NCI-H2171 treated with DMSO at 0.1 percent for 48 hours (cell line): Measurements from ENCODE around the gene ST6GAL1.
"Not testable (repeated sequence)": the region's sequence is repeated elsewhere in the genome, so short reads cannot be mapped to it uniquely, and the experiment has no call there.

ENCODE experiments used
- DNase-seq: peaks from one replicate; lab custom pipeline; 2025; lab: John Stamatoyannopoulos, UW

ST6GAL1 gene

DNA sequence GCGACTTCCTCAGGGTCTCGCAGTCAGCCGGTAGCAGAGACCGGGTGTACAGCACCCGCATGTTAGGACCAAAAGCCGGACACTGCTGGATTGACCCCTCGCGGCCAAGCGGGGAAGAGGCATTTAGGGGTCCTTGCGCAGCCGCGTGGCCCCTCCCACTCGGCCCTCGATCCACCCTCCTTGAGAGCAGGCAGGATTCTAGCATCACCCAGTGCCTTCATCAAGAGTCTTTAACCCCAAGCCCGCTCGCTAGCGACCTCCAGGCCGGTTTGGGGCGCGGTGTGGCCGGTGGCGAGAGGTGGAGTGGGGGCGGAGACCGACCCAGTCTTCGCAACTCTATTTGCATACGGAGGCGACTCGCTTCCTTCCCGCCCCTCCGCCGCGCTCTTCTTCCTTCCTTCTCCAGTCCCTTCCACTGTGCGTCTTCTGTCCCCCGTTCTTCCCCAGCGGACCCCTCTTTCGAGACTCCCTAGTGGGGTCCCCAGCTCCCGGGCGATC lies at the start of gene ST6GAL1:
ST6GAL1 (plus strand) TSS at position 384 of the 498 bp plus-strand sequence. CDS start 112,178 bp downstream, outside the sequence.
- peak; percentile 63 for DNase-seq

DNA sequence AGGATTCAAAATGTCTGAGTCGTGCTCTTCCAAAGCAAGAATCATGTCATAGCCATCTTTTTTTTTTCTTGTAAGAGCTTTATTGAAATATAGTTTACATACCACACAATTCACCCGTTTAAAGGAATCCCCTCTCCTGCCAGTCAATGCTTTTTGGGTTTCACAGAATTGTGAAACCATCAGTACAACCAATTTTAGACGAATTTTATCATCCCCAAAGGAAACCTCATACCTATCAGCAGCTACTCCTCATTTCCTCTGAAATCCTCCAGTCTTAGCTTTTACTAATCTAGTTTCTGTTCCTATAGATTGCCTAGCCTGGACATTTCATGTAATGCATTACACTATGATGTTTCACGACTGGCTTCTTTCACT lies 48.2 kb upstream of the ST6GAL1 start:
- no peak for DNase-seq

DNA sequence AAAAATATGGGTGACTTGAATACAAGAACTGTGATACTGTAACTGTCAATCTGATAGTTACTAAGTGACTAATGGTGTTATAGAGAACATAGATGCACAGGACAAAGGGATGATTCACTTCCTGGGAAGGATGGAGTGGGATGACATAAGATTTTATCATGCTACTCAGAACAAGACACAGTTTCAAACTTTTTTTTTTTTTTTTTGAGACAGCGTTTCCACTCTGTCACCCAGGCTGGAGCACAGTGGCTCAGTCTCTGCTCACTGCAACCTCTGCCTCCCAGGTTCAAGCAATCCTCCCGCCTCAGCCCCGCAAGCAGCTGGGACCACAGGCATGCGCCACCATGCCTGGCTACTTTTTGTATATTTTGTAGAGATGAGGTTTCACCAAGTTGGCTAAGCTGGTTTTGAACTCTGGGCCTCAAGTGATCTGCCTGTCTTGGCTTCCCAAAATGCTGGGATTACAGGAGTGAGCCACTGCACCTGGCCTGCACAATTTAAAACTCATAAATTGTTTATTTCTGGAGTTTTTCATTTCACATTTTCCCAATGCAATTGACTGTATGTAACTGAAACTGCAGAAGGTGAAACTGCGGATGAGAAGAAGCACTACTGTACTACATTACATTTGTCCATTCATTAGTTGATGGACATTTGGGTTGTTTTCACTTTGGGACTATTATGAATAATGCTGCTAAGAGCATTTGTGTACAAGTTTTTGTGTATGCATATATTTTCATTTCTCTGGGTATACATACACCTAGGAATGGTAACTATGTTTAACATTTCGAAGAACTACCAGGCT lies 47.2 kb upstream of the ST6GAL1 start:
- DNase-seq = no peak

DNA sequence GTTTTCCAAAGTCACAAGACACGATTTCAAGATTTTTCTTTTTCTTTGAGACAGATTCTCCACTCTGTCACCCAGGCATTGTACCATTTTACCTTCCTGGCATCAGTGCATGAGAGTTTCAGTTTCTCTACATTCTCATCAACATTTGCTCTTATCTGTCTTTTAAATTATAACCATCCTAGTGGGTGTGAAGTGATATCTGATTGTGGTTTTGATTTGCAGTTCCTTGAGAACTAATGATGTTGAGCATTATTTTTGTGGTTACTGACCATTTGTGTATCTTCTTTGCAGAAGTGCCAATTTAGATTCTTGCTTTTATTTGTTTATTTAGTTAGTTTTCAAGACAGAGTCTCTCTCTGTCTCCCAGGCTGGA lies 46.7 kb upstream of the ST6GAL1 start:
- no peak for DNase-seq

GRCh38 chr3:186884868-186885267 lies 45.5 kb upstream of the ST6GAL1 start:
- DNase-seq = not testable (repeated sequence)

- DNase-seq = no peak
Observed at GRCh38 chr3:186886202-186886981, 43.9 kb upstream of the ST6GAL1 start.

GRCh38 chr3:186887507-186887938 lies 42.8 kb upstream of the ST6GAL1 start:
- not testable (repeated sequence) for DNase-seq

DNA sequence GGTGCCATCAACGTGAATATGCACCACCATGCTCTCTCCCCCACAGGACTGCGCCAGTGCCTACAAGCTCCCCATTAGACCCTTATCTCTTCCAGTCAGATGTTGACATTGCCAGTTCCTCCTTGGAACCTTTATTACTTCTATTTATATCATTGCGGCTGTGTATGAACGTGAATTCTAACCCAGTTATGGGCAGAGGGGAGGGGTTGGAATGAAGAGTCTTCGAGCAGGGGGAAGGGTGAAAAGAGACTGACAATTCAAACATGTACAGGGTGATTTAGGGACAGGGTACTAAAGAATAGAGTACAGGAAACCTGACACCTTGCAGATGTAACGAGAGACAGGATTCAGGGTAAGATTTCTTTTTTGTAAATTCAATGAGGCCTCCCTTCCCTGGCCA lies 41.8 kb upstream of the ST6GAL1 start:
- DNase-seq = peak; percentile 65

DNA sequence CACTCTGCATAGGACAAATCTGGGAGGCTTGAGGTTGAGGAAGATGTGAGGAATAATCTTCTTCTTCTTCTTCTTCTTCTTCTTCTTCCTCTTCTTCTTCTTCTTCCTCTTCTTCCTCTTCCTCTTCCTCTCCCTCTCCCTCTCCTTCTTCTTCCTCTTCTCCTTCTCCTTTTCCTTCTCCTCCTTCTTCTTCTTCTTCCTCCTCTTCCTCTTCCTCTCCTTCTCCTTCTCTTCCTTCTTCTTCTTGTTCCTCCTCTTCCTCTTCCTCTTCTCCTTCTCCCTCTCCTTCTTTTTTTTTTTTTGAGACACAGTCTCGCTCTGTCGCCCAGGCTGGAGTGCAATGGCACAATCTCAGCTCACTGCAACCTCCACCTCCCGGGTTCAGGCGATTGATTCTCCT lies 40.6 kb upstream of the ST6GAL1 start:
- not testable (repeated sequence) for DNase-seq

DNA sequence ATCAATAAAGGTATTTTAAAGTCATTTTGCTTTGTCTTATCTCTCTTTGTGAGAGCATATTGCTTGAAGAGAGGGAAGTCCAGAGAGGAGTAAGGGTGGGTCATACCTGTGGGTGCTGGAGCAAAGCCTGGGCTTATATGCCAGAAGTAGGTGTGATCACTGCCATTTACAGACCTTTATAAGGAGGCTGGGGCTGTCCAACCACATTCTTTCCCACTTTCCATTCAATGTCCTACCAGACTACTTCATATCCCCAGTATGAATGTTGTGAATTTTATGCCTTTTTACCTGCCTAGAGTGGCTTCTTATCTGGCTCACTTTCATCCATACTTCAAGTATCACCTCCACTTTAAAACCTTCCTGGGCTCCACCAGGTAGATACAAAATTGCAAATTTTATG lies 39.4 kb upstream of the ST6GAL1 start:
- no peak for DNase-seq

GRCh38 chr3:186893071-186893470 lies 37.3 kb upstream of the ST6GAL1 start:
- DNase-seq = not testable (repeated sequence)

GRCh38 chr3:186895406-186895805 lies 34.9 kb upstream of the ST6GAL1 start:
- DNase-seq = no peak

DNA sequence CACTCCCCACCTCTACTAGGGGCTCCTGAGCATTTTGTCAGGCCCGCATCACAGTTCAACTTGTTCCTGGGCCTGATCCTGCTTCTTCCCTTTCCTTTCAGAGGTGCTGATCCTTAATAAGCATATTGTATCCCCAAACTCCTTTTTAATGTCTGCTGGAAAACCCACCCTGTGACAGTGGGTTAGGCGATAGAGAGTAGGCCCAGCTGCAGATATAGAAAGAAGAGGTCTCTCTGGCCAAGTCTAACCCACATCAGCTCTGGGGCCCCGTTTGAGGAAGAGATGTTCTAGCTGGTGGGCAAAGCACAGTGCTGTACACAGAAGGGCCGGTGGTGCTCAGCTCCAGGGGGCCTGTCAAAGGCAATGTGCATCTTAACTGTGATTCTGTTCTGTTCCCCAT lies 34.3 kb upstream of the ST6GAL1 start:
- no peak for DNase-seq

- DNase-seq = no peak
Observed at GRCh38 chr3:186896875-186897274, 33.5 kb upstream of the ST6GAL1 start.

- DNase-seq = no peak
Observed at GRCh38 chr3:186901135-186901734, 29.1 kb upstream of the ST6GAL1 start.

DNA sequence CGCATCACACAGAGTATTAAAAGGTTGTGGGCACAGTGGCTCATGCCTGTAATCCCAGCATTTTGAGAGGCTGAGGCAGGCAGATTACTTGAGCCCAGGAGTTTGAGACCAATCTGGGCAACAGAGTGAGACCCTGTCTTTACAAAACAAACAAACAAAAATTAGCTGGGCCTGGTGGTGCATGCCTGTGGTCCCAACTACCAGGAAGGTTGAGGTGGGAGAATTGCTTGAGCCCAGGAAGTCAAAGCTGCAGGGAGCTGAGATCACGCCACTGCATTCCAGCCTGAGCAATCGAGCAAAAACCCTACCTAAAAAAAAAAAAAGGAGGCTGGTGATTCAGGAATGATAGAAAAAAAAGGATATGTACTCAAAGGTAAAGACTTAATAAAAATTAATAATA lies 28.2 kb upstream of the ST6GAL1 start:
- no peak for DNase-seq

DNA sequence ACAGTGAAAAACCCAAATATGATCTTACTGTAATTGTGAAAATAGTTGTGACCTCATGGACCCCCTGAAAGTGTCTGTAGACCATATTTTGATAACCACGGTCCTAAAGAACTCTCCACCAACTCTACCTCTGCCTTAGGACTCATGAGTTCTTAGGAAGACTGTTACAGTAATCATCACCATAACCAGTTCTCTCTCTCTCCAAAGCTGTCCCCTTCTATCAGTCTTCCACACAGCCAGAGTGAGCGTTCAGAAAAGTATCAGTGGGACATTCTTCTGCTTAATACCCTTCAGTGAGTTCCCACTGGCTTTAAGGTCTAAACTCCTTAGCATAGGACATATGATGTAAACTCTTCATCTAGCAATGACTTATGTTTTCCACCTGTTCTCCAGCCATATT lies 27.6 kb upstream of the ST6GAL1 start:
- DNase-seq = no peak

DNA sequence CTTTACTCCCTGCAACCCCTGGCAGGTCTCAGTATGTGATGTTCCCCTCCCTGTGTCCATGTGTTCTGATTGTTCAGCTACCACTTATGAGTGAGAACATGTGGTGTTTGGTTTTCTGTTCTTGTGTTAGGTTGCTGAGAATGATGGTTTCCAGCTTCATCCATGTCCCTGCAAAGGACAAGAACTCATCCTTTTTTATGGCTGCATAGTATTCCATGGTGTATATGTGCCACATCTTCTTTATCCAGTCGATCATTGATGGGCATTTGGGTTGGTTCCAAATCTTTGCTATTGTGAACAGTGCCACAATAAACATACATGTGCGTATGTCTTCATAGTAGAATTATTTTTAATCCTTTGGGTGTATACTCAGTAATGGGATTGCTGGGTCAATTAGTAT lies 26.6 kb upstream of the ST6GAL1 start:
- DNase-seq = not testable (repeated sequence)

DNA sequence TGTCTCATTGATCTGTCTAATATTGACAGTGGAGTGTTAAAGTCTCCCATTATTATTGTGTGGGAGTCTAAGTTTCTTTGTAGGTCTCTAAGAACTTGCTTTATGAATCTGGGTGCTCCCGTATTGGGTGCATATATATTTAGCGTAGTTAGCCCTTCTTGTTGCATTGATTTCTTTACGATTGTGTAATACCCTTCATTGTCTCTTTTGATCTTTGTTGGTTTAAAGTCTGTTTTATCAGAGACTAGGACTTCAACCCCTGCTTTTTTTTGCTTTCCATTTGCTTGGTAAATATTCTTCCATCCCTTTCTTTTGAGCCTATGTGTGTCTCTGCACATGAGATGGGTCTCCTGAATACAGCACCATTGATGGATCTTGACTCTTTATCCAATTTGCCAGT lies 23.3 kb upstream of the ST6GAL1 start:
- not testable (repeated sequence) for DNase-seq

DNA sequence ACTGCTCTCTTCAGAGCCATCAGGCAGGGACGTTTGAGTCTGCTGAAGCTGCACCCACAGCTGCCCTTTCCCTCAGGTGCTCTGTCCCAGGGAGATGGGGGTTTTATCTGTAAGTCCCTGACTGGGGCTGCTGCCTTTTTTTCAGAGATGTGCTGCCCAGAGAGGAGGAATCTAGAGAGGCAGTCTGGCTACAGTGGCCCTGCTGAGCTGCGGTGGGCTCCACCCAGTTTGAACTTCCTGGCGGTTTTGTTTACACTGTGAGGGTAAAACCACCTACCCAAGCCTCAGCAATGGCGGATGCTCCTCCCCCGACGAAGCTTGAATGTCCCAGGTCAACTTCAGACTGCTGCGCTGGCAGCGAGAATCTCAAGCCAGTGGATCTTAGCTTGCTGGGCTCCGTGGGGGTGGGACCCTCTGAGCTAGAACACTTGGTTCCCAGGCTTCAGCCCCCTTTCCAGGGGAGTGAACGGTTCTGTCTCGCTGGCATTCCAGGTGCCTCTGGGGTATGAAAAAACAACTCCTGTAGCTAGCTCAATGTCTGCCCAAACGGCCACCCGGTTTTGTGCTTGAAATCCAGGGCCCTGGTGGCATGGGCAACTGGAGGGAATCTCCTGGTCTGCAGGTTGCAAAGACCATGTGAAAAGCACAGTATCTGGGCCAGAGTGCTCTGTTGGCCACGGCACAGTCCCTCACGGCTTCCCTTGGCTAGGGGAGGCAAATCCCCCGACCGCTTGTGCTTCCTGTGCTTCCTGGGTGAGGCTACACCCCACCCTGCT lies 21.1 kb upstream of the ST6GAL1 start:
- peak; percentile 18 for DNase-seq

- no peak for DNase-seq
Observed at GRCh38 chr3:186915806-186916796, 14.2 kb upstream of the ST6GAL1 start.
